Measurements from ENCODE around the gene TASP1. TPM values are rescaled to one million over a fixed set of nuclear protein-coding genes. Genes with fewer than 3 reads are reported as not detected.
"Not testable (repeated sequence)": the region's sequence is repeated elsewhere in the genome, so short reads cannot be mapped to it uniquely, and the experiment has no call there.

The TASP1 gene
- total and polyA plus RNA-seq, 10 donors, result 6.3 to 21.5 (median 15.5) TPM

DNA sequence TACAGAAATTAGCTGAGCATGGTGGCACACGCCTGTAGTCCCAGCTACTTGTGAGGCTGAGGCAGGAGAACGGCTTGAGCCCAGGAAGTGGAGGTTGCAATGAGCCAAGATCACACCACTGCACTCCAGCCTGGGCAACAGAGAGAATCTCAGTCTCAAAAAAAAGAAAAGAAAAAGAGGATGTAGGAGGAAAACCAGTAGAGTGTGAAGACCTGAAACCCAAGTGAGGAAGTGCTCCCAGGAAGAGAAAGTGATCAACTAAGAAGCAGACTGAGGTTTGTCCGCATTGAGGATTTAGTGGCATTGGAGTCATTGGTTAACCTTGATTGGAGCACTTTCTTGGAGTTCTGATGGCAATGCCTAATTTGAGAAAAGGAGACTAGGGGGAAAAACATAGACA is 20.6 kb upstream of the TASP1 start:
- peaks cover 0 to 15% (median 7%) of the 10 kb centered on the region in 6 donors for H3K4me1 ChIP-seq
- H3K27me3 ChIP-seq (replicated peaks in 1 of 7), result no peaks in the 10 kb centered on the region
- H3K9me3 ChIP-seq, result no peaks in the 10 kb centered on the region
- H3K27ac ChIP-seq, result no peak overlapping the region
- H3K4me3 ChIP-seq, result no peak overlapping the region
- 38 to 63% (median 56%) methylated on average over 3 of the region's 3 CpGs for WGBS, 5 donors
- DNase-seq, result no peak
- TF ChIP-seq POLR2AphosphoS5 (IDR thresholded peaks at IDR 0.05) (peak in 1 of 3 donors; percentile 12), POLR2A (IDR thresholded peaks at IDR 0.05) (no peak), CTCF (IDR thresholded peaks at IDR 0.05 in 8 of 11, conservative IDR thresholded peaks at IDR 0.05 in 3 of 11) (no peak)
- H3K36me3 ChIP-seq, result no peaks in the 10 kb centered on the region
- intact Hi-C loops (cut with DNase I; ENCODE audit: low total_unique reads), result no loop called here

DNA sequence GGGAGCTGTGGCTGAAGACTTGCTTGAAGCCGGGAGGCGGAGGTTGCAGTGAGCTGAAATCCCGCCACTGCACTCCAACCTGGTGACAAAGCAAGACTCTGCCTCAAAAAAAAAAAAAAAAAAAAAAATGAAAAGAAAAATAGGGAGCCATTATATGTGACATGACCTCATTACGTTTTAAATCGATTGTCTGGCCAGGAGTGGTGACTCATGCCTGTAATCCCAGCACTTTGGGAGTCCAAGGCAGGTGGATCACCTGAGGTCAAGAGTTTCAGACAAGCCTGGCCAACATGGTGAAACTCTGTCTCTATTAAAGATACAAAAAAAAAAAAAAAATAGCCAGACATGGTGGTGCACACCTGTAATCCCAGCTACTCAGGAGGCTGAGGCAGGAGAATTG is 19.3 kb upstream of the TASP1 start:
- H3K4me3 ChIP-seq; H3K27me3 ChIP-seq (replicated peaks in 1 of 7); intact Hi-C loops (cut with DNase I; ENCODE audit: low total_unique reads); H3K9me3 ChIP-seq; H3K36me3 ChIP-seq; H3K27ac ChIP-seq; DNase-seq: not testable (repeated sequence)
- 85 to 95% (median 89%) methylated on average over 5 of the region's 5 CpGs for WGBS, 5 donors
- peaks cover 0 to 15% (median 7%) of the 10 kb centered on the region in 6 donors for H3K4me1 ChIP-seq

- Histone ChIP-seq H3K4me1 (peaks cover 0 to 15% (median 7%) of the 10 kb centered on the region in 6 donors), H3K4me3 (no peak overlapping the region), H3K36me3 (no peaks in the 10 kb centered on the region), H3K9me3 (no peaks in the 10 kb centered on the region), H3K27ac (no peak overlapping the region), H3K27me3 (replicated peaks in 1 of 7) (no peaks in the 10 kb centered on the region)
- DNase-seq, result no peak
- WGBS, 5 donors, result 74 to 84% (median 76%) methylated on average over 4 of the region's 4 CpGs
- TF ChIP-seq CTCF (IDR thresholded peaks at IDR 0.05 in 8 of 11, conservative IDR thresholded peaks at IDR 0.05 in 3 of 11), result no peak
- no peak for TF ChIP-seq POLR2A (IDR thresholded peaks at IDR 0.05)
- intact Hi-C loops (cut with DNase I; ENCODE audit: low total_unique reads), result no loop called here
Observed at GRCh38 chr20:13656721-13657368, 18.1 kb upstream of the TASP1 start.

DNA sequence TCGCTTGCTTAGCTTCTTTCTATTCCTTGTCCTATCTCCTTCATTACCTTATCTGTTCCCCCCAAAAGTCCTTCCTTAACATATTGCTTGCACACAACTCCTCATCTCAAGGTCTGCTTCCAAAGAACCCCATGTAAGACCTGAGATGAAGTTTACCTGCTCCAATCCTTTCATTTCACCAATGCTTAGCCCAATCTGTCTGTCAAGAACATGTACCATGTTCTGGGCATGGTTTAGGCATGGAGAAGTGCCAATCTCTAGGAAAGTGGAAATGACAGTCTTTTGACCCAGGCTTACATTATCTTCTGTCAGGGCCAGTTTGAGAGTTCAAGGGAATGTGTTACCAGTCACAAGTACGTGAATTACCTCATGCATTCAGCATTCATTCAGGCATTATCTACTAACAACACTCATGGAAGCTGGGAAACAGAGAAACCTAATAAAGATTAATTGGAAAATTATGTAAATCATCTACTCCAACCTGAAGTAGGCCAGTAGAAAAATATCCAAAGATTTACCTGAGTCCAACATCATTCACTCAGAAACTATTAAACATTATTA is 15.8 kb upstream of the TASP1 start:
- Histone ChIP-seq H3K36me3 (no peaks in the 10 kb centered on the region), H3K27me3 (replicated peaks in 1 of 7) (no peaks in the 10 kb centered on the region), H3K9me3 (no peaks in the 10 kb centered on the region), H3K4me3 (no peak overlapping the region), H3K27ac (no peak overlapping the region), H3K4me1 (peaks cover 0 to 10% (median 2%) of the 10 kb centered on the region in 6 donors)
- 49 to 87% (median 77%) methylated on average over 2 of the region's 2 CpGs for WGBS, 5 donors
- intact Hi-C loops (cut with DNase I; ENCODE audit: low total_unique reads), result no loop called here
- DNase-seq, result no peak
- TF ChIP-seq POLR2A (IDR thresholded peaks at IDR 0.05) (no peak), CTCF (IDR thresholded peaks at IDR 0.05 in 8 of 11, conservative IDR thresholded peaks at IDR 0.05 in 3 of 11) (no peak), POLR2AphosphoS5 (IDR thresholded peaks at IDR 0.05) (no peak)

Data from spleen (tissue), 11 donors.